GM19463 (cell line): ENCODE results near the gene PLPPR1.

Source experiments
- ATAC-seq: cut with Tn5 transposase; IDR thresholded peaks from one replicate; pipeline ENCODE4 v1.9.1; 2021; ENCODE audit warnings: mild to moderate bottlenecking, moderate library complexity; ENCODE audit not compliant: unreplicated experiment

PLPPR1 gene

DNA sequence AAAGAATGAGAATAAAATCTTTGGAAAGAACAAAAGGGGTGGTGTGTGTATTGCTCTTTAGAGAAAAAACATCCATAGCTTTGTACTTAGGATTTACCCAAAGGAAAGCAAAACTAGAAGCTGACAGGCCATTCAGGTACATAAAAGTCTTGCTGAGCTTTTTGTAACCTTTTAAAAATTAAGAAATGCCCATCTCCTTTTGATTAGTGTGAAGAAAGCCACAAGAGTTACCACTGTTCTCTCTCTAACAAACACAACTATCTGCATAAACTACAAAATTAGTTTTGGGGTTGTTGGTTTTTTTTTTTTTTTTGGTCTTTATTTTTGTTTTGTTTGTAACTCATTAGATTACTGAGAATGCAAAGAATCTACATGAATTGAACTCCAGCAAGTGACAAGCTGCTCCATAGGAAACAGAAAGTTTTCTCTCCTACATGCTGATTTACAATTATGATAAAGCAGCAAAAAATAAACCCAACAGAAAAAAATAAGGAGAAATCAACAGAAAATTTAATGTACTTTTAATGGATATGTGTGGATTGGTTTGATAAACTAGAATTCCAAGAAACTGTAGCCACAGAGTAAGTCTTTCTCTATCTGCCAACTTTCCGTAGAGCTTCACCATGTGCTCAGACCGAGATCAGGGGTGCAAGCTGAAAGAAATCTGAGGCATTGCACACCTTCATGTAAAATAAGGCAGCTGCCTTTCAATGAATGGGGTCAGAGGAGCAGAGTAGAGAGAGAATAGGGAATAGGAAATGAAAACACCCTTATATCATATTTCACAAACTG is 344.0 kb downstream of the PLPPR1 start:
- no peak for ATAC-seq
